BLaER1 (cell line): ENCODE data around the gene UTP20.

Source experiments
- H3K27ac ChIP-seq: shearing (Covaris generic); formaldehyde crosslinking; 2 replicates; pipeline ENCODE4 v1.8.1; 2022
- H3K27me3 ChIP-seq: shearing (Covaris generic); formaldehyde crosslinking; 2 replicates; pipeline ENCODE4 v1.8.1; 2022
- H3K36me3 ChIP-seq: shearing (Covaris generic); formaldehyde crosslinking; 2 replicates; pipeline ENCODE4 v1.8.1; 2022
- H3K4me1 ChIP-seq: shearing (Covaris generic); formaldehyde crosslinking; 2 replicates; pipeline ENCODE4 v1.8.1; 2022
- H3K4me2 ChIP-seq: shearing (Covaris generic); formaldehyde crosslinking; 2 replicates; pipeline ENCODE4 v1.8.1; 2022
- H3K4me3 ChIP-seq: shearing (Covaris generic); formaldehyde crosslinking; 2 replicates; pipeline ENCODE4 v1.8.1; 2022
- H3K9ac ChIP-seq: shearing (Covaris generic); formaldehyde crosslinking; 2 replicates; pipeline ENCODE4 v1.8.1; 2022
- H3K9me3 ChIP-seq: shearing (Covaris generic); formaldehyde crosslinking; 2 replicates; pipeline ENCODE4 v1.8.1; 2022
- H4K20me1 ChIP-seq: shearing (Covaris generic); formaldehyde crosslinking; 2 replicates; pipeline ENCODE4 v1.8.1; 2022
- Cebpa-rat ChIP-seq: shearing (Covaris generic); IDR thresholded peaks from 2 replicates; pipeline ENCODE4 v1.8.1; 2022

The UTP20 gene

DNA sequence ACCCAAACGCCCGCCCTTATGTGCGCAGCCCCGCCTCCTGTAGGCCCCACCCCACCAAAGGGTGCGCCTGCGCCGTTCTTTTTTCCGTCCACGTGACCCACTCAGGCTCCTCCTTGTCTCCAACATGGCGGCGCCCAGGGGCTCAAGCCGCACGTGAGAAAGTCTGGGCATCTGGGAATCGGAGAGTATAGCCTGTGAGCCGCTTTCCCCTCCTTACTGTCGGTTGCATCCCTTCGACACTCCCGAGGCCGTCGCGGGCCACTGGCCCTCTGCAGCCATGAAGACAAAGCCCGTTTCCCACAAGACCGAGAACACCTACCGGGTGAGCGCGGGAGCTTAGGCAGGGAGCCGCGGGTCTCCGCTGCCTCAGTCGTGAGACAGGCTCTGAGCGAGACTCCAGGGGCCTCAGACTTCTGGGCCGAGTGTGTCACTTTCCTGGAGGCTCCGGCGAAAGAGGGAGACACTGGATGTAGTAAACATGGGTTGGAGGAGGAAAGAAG lies at the start of gene UTP20:
Gene UTP20 (plus strand): TSS at position 100 of the 500 bp plus-strand sequence. CDS start 178 bp downstream, at position 278.
- H3K27ac ChIP-seq, result peak within 1 kb of the TSS; percentile 75
- H3K9ac ChIP-seq, result peak within 1 kb of the TSS; percentile 84

GRCh38 chr12:101230547-101230946 lies 49.4 kb upstream of the UTP20 start:
- no peak overlapping the region for H3K9ac ChIP-seq
- no peaks in the 10 kb centered on the region for H3K36me3 ChIP-seq
- no peaks in the 10 kb centered on the region for H3K9me3 ChIP-seq
- no peaks in the 10 kb centered on the region for H3K4me1 ChIP-seq
- H4K20me1 ChIP-seq, result no peaks in the 10 kb centered on the region
- H3K27ac ChIP-seq, result no peak overlapping the region
- H3K4me3 ChIP-seq, result no peak overlapping the region
- no peak for TF ChIP-seq Cebpa-rat
- no peak overlapping the region for H3K4me2 ChIP-seq
- H3K27me3 ChIP-seq, result no peaks in the 10 kb centered on the region

More for the DNA sequence above, at the start of gene UTP20:
- Histone ChIP-seq H3K4me3 (peak within 1 kb of the TSS; percentile 86), H4K20me1 (0 out of 2 replicates have a peak, but pooled peaks cover 4% of the 10 kb centered on the region), H3K4me1 (peaks cover 10% of the 10 kb centered on the region; the same call in 1 of the 2 replicates), H3K9me3 (no peaks in the 10 kb centered on the region), H3K36me3 (peaks cover 25% of the 10 kb centered on the region), H3K27me3 (no peaks in the 10 kb centered on the region), H3K4me2 (peak within 1 kb of the TSS; percentile 86)
- TF ChIP-seq Cebpa-rat, result no peak

- H3K36me3 ChIP-seq, result no peaks in the 10 kb centered on the region
- no peaks in the 10 kb centered on the region for H3K9me3 ChIP-seq
- H3K27me3 ChIP-seq, result no peaks in the 10 kb centered on the region
- no peak overlapping the region for H3K9ac ChIP-seq
- no peak overlapping the region for H3K27ac ChIP-seq
- H4K20me1 ChIP-seq, result no peaks in the 10 kb centered on the region
- no peaks in the 10 kb centered on the region for H3K4me1 ChIP-seq
- H3K4me3 ChIP-seq, result no peak overlapping the region
- no peak overlapping the region for H3K4me2 ChIP-seq
- TF ChIP-seq Cebpa-rat, result no peak
Measured at GRCh38 chr12:101231636-101232035, 48.3 kb upstream of the UTP20 start.

DNA sequence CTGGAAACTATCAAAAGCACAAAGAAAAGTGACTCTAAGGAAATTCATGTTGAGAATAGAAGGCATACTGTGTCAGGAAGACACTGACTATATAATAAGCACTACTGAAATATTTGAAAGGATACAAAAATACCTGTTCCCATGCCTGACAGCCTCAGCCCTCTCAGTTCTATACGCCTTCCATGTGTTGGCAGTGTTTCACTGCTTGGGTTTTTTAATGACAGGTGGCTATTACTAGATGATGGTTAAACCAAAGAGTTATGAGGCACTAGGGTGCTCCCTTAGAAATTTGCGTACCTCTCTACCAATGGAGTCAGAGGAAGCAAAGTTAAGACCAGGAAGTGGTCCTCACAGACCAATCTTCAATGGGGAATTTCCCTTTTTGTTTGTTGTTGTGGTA lies 44.2 kb upstream of the UTP20 start:
- Histone ChIP-seq H3K9ac (no peak overlapping the region), H3K4me3 (no peak overlapping the region), H3K9me3 (peaks cover 19% of the 10 kb centered on the region), H3K27me3 (no peaks in the 10 kb centered on the region), H3K27ac (no peak overlapping the region), H3K36me3 (no peaks in the 10 kb centered on the region), H3K4me1 (no peaks in the 10 kb centered on the region), H4K20me1 (no peaks in the 10 kb centered on the region), H3K4me2 (no peak overlapping the region)
- no peak for TF ChIP-seq Cebpa-rat

DNA sequence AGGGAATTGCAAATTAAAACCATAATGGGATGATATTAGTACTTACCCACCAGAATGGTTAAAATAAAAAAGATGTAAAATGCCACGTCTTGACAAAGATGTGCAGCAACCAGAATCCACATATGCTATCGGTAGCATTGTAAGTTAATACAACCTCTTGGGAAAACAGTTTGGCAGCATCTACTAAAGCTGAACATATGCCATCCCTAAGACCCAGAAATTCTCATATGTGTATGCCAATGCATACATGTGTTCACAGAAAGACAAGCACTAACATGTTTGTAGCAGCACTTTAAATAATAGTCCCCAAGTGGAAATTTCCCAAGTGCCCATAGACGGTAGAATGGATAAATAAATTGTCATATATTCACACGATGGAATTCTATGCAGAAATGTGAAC lies 41.6 kb upstream of the UTP20 start:
- no peaks in the 10 kb centered on the region for H3K4me1 ChIP-seq
- H3K9ac ChIP-seq, result no peak overlapping the region
- no peak overlapping the region for H3K27ac ChIP-seq
- H3K27me3 ChIP-seq, result no peaks in the 10 kb centered on the region
- H4K20me1 ChIP-seq, result no peaks in the 10 kb centered on the region
- no peak overlapping the region for H3K4me3 ChIP-seq
- no peaks in the 10 kb centered on the region for H3K36me3 ChIP-seq
- TF ChIP-seq Cebpa-rat, result no peak
- H3K4me2 ChIP-seq, result no peak overlapping the region
- peaks cover 23% of the 10 kb centered on the region for H3K9me3 ChIP-seq

- Histone ChIP-seq H3K9me3 (peaks cover 23% of the 10 kb centered on the region), H4K20me1 (no peaks in the 10 kb centered on the region), H3K4me3 (no peak overlapping the region), H3K27me3 (no peaks in the 10 kb centered on the region), H3K4me1 (no peaks in the 10 kb centered on the region), H3K9ac (no peak overlapping the region), H3K27ac (no peak overlapping the region), H3K4me2 (no peak overlapping the region), H3K36me3 (no peaks in the 10 kb centered on the region)
- no peak for TF ChIP-seq Cebpa-rat
Measured at GRCh38 chr12:101238800-101239329, 41.0 kb upstream of the UTP20 start.

GRCh38 chr12:101243074-101243473 lies 36.8 kb upstream of the UTP20 start:
- Histone ChIP-seq H3K27ac (no peak overlapping the region), H3K4me1 (no peaks in the 10 kb centered on the region), H3K36me3 (no peaks in the 10 kb centered on the region), H3K9me3 (peaks cover 23% of the 10 kb centered on the region), H3K4me2 (no peak overlapping the region), H4K20me1 (no peaks in the 10 kb centered on the region), H3K9ac (no peak overlapping the region), H3K27me3 (no peaks in the 10 kb centered on the region), H3K4me3 (no peak overlapping the region)
- no peak for TF ChIP-seq Cebpa-rat

DNA sequence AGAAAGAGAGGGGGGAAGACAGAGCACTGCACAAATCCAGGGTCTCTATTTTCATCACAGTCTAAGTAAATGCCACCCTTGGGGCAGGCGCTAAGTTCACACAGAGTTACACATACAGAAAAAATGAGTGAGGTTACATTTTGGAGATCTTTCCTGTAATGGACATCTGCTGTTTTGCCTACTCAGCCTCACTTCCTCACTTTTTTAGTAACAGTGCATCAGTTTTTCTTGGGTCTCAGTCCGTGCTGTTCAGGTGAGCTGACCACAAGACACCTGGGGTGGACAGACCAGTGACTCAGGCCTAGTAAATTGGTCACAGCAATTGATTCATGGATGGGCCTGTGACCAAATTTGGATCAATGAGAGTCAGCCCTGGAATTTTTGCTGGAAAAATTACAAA lies 36.3 kb upstream of the UTP20 start:
- H3K4me1 ChIP-seq, result no peaks in the 10 kb centered on the region
- no peak overlapping the region for H3K4me2 ChIP-seq
- no peak overlapping the region for H3K9ac ChIP-seq
- H3K4me3 ChIP-seq, result no peak overlapping the region
- H3K27me3 ChIP-seq, result no peaks in the 10 kb centered on the region
- no peak overlapping the region for H3K27ac ChIP-seq
- no peaks in the 10 kb centered on the region for H4K20me1 ChIP-seq
- no peak for TF ChIP-seq Cebpa-rat
- peaks cover 23% of the 10 kb centered on the region for H3K9me3 ChIP-seq
- no peaks in the 10 kb centered on the region for H3K36me3 ChIP-seq

DNA sequence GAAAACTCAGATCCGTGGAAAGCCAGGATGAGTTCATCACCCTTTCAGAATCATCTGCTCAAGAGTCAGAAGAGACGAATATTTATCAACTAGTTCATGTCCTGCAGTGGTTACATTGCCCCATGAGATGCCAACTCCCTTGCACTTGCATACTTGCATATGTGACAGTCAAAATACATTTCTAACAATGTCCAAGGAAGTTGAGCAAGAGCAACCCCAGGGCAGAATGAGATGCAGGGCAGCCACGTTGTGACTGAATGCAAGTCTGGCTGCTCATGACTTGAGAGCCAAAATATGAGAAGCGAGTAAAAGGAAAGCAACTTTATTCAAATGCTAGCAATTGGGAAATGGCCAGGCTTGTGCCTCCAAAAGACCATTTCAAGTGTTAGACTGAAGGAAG lies 23.6 kb upstream of the UTP20 start:
- TF ChIP-seq Cebpa-rat, result no peak
- Histone ChIP-seq H3K4me1 (no peaks in the 10 kb centered on the region), H3K27me3 (no peaks in the 10 kb centered on the region)

DNA sequence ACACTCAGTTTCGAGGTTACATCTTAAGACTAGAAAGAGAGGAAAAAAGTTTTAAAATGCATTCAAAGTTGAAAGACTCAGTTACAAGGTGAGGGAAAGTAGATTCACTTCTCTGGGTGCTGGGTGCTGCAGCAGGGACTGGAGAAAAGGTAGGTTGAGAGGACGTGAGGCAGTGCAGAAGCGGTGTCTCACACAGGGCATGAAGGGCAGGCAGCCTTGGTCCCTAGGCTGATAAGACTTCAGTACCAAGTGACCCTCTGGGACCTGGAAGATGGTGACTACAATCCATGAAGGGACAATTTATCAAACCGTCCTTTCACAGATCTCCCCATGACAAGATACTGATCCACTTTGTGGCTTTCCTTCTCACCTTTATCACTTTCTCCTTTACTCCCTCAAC lies 22.5 kb upstream of the UTP20 start:
- no peak overlapping the region for H3K4me3 ChIP-seq
- H3K9ac ChIP-seq, result no peak overlapping the region

More for the DNA sequence above, 23.6 kb upstream of the UTP20 start:
- no peak overlapping the region for H3K4me2 ChIP-seq
- no peak overlapping the region for H3K4me3 ChIP-seq
- no peak overlapping the region for H3K27ac ChIP-seq
- H3K9me3 ChIP-seq, result peaks cover 10% of the 10 kb centered on the region
- H3K36me3 ChIP-seq, result no peaks in the 10 kb centered on the region
- no peaks in the 10 kb centered on the region for H4K20me1 ChIP-seq
- H3K9ac ChIP-seq, result no peak overlapping the region

DNA sequence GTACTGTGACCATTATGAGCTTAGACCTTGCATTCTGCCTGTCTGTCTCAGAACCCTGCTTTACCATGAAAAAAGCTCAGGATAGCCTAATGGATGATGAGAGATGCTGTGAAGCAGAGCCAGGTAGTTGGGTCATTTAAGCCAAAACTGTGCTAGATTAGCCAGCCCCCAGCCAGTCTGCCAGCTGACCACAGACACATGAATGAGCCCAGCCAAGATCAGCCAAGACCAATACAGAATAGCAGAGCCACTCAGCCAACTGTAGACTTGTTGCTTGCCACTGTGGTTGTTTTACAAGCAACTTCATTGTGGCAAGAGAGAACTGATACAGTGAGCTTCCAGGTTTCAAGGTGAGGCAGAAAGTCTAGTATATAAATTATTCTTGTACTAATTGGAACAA lies 12.8 kb upstream of the UTP20 start:
- H3K4me1 ChIP-seq, result no peaks in the 10 kb centered on the region
- no peak overlapping the region for H3K4me3 ChIP-seq
- H3K9me3 ChIP-seq, result no peaks in the 10 kb centered on the region
- H3K36me3 ChIP-seq, result no peaks in the 10 kb centered on the region
- H3K27me3 ChIP-seq, result no peaks in the 10 kb centered on the region
- TF ChIP-seq Cebpa-rat, result no peak
- H4K20me1 ChIP-seq, result no peaks in the 10 kb centered on the region
- H3K9ac ChIP-seq, result no peak overlapping the region
- H3K27ac ChIP-seq, result no peak overlapping the region
- H3K4me2 ChIP-seq, result no peak overlapping the region

More for the DNA sequence above, 22.5 kb upstream of the UTP20 start:
- Histone ChIP-seq H3K4me2 (no peak overlapping the region), H3K4me1 (no peaks in the 10 kb centered on the region), H3K36me3 (no peaks in the 10 kb centered on the region), H3K9me3 (peaks cover 10% of the 10 kb centered on the region), H3K27me3 (no peaks in the 10 kb centered on the region), H3K27ac (no peak overlapping the region), H4K20me1 (no peaks in the 10 kb centered on the region)
- TF ChIP-seq Cebpa-rat, result no peak
